ENCODE results near the gene EXOC4. TPM values are rescaled to one million over a fixed set of nuclear protein-coding genes. Genes with fewer than 3 reads are reported as not detected.

Gene EXOC4
- total RNA-seq, 1 donor from 2014 or later, result 51.6 TPM

GRCh38 chr7:133652547-133652946 lies 399.7 kb downstream of the EXOC4 start:
- H3K27me3 ChIP-seq (ENCODE audit: control insufficient read depth, insufficient read depth, low read length), result no peaks in the 10 kb centered on the region
- H3K4me3 ChIP-seq (ENCODE audit: low read depth, low read length), result no peak overlapping the region
- DNase-seq (ENCODE audit: low read depth), result no peak
- no peaks in the 10 kb centered on the region for H3K36me3 ChIP-seq (ENCODE audit: control insufficient read depth, insufficient read depth, low read length)
- TF ChIP-seq, protein P1, sequence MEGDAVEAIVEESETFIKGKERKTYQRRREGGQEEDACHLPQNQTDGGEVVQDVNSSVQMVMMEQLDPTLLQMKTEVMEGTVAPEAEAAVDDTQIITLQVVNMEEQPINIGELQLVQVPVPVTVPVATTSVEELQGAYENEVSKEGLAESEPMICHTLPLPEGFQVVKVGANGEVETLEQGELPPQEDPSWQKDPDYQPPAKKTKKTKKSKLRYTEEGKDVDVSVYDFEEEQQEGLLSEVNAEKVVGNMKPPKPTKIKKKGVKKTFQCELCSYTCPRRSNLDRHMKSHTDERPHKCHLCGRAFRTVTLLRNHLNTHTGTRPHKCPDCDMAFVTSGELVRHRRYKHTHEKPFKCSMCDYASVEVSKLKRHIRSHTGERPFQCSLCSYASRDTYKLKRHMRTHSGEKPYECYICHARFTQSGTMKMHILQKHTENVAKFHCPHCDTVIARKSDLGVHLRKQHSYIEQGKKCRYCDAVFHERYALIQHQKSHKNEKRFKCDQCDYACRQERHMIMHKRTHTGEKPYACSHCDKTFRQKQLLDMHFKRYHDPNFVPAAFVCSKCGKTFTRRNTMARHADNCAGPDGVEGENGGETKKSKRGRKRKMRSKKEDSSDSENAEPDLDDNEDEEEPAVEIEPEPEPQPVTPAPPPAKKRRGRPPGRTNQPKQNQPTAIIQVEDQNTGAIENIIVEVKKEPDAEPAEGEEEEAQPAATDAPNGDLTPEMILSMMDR (IDR thresholded peaks at IDR 0.05; ENCODE audit: insufficient read depth, low read length, poor library complexity, severe bottlenecking), result no peak

GRCh38 chr7:133654547-133654946 lies 401.7 kb downstream of the EXOC4 start:
- TF ChIP-seq, protein P1 (IDR thresholded peaks at IDR 0.05; ENCODE audit: insufficient read depth, low read length, poor library complexity, severe bottlenecking), result no peak
- no peak for DNase-seq (ENCODE audit: low read depth)
- Histone ChIP-seq H3K27me3 (ENCODE audit: control insufficient read depth, insufficient read depth, low read length) (no peaks in the 10 kb centered on the region), H3K4me3 (ENCODE audit: low read depth, low read length) (no peak overlapping the region), H3K36me3 (ENCODE audit: control insufficient read depth, insufficient read depth, low read length) (no peaks in the 10 kb centered on the region)

DNA sequence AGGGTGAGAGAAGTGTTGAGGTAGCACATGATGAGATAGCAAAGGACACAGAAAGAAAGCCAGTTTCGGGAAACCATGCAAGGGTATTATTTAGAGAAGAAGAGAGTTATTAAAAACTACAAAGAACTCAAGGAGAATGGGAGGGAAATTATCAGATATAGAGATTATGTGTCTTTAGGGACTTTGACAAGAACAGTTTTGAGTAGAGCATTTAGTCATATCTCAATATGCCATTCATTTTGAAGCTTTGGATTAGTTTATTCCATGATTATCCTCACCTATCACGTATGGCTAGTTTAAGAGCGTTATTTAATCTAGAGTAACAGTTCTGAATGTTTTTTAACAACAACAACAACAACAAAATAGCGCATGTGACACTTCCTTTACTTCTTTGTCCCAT lies 409.4 kb downstream of the EXOC4 start:
- no peaks in the 10 kb centered on the region for H3K27me3 ChIP-seq (ENCODE audit: control insufficient read depth, insufficient read depth, low read length)
- H3K4me3 ChIP-seq (ENCODE audit: low read depth, low read length), result no peak overlapping the region
- H3K36me3 ChIP-seq (ENCODE audit: control insufficient read depth, insufficient read depth, low read length), result no peaks in the 10 kb centered on the region
- TF ChIP-seq, protein P1 (IDR thresholded peaks at IDR 0.05; ENCODE audit: insufficient read depth, low read length, poor library complexity, severe bottlenecking), result no peak
- DNase-seq (ENCODE audit: low read depth), result no peak

GRCh38 chr7:133662830-133663229 lies 410.0 kb downstream of the EXOC4 start:
- H3K36me3 ChIP-seq (ENCODE audit: control insufficient read depth, insufficient read depth, low read length), result no peaks in the 10 kb centered on the region

GRCh38 chr7:133664528-133664927 lies 411.6 kb downstream of the EXOC4 start:
- Histone ChIP-seq H3K4me3 (ENCODE audit: low read depth, low read length) (no peak overlapping the region), H3K27me3 (ENCODE audit: control insufficient read depth, insufficient read depth, low read length) (no peaks in the 10 kb centered on the region), H3K36me3 (ENCODE audit: control insufficient read depth, insufficient read depth, low read length) (no peaks in the 10 kb centered on the region)
- DNase-seq (ENCODE audit: low read depth), result no peak
- TF ChIP-seq, protein P1 (IDR thresholded peaks at IDR 0.05; ENCODE audit: insufficient read depth, low read length, poor library complexity, severe bottlenecking), result no peak

More at GRCh38 chr7:133662830-133663229, 410.0 kb downstream of the EXOC4 start:
- TF ChIP-seq, protein P1 (IDR thresholded peaks at IDR 0.05; ENCODE audit: insufficient read depth, low read length, poor library complexity, severe bottlenecking), result no peak
- no peaks in the 10 kb centered on the region for H3K27me3 ChIP-seq (ENCODE audit: control insufficient read depth, insufficient read depth, low read length)
- no peak overlapping the region for H3K4me3 ChIP-seq (ENCODE audit: low read depth, low read length)
- no peak for DNase-seq (ENCODE audit: low read depth)

DNA sequence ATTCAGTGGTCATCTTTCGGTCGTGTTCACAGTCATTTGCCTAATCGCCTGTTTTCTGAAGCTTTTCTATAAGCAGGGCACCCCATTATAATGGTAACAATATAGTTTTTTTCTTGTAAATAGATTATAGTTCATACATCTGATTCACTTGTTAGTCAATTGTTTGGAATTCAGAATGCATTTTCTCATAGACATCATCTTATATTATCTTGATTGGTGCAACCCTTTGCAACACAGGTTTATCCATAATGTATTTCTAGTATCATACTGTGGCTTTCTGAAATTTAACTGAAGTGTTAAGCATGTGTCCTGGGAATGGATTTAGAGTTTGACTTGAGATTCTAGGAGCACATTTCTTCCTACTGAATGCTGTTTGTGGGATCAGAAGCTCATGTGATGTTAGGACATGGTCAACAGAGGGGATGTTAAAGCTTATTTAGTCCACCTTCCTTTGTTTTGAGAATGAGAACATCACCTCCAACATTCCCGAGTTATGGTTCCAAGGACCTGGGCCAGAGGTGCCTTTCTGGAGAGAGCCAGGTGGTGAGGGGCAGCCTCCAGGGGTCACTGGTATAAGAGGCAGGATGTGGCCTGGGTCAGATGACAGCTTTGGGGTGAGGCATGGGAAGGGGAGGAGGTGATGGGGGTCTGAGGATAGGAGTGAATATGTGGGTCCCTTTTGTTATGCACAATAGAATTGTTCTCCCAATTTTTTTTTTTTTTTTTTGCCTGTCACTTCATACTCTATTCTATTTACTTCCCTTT lies 415.6 kb downstream of the EXOC4 start:
- DNase-seq (ENCODE audit: low read depth), result no peak
- TF ChIP-seq, protein P1 (IDR thresholded peaks at IDR 0.05; ENCODE audit: insufficient read depth, low read length, poor library complexity, severe bottlenecking), result no peak

More for the DNA sequence above, 415.6 kb downstream of the EXOC4 start:
- Histone ChIP-seq H3K36me3 (ENCODE audit: control insufficient read depth, insufficient read depth, low read length) (no peaks in the 10 kb centered on the region), H3K27me3 (ENCODE audit: control insufficient read depth, insufficient read depth, low read length) (no peaks in the 10 kb centered on the region), H3K4me3 (ENCODE audit: low read depth, low read length) (no peak overlapping the region)
